ENCODE measurements around the gene DUS1L.

DNA sequence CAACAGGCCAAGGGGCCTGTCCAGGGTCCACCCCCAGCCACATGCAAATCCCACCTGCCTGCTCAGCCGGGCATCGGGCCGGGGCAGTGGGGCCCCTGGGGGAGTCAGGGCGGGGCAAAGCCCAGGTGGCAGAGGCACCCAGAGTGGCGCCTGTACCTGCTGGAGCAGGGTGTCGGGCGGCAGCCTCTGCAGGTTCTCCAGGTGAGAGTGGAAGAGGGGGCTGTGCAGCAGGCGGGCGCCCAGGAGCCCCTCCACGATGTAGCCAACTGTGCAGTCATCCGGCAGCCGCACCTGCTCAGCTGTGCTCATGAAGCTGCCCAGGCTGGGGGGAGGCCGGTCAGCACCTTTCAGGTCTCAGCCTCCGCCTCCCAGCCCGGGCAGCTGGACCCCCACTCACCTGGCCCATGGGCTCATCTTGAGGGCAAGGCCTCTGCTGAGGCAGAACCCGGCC lies 16.1 kb downstream of the DUS1L start:
- TF ChIP-seq JUND (IDR thresholded peaks at IDR 0.05) = no peak
- TF ChIP-seq, protein P1, sequence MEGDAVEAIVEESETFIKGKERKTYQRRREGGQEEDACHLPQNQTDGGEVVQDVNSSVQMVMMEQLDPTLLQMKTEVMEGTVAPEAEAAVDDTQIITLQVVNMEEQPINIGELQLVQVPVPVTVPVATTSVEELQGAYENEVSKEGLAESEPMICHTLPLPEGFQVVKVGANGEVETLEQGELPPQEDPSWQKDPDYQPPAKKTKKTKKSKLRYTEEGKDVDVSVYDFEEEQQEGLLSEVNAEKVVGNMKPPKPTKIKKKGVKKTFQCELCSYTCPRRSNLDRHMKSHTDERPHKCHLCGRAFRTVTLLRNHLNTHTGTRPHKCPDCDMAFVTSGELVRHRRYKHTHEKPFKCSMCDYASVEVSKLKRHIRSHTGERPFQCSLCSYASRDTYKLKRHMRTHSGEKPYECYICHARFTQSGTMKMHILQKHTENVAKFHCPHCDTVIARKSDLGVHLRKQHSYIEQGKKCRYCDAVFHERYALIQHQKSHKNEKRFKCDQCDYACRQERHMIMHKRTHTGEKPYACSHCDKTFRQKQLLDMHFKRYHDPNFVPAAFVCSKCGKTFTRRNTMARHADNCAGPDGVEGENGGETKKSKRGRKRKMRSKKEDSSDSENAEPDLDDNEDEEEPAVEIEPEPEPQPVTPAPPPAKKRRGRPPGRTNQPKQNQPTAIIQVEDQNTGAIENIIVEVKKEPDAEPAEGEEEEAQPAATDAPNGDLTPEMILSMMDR (IDR thresholded peaks at IDR 0.05) = no peak
